Neural cell (in vitro differentiated cells): ENCODE data around the gene MLST8. TPM values are rescaled to one million over a fixed set of nuclear protein-coding genes. Genes with fewer than 3 reads are reported as not detected.
"Not testable (repeated sequence)": the region's sequence is repeated elsewhere in the genome, so short reads cannot be mapped to it uniquely, and the experiment has no call there.

ENCODE experiments used
- H2AFZ ChIP-seq: fragments of 200-600, 300-800 bp; sonication (generic), shearing (Covaris generic); 2 replicates; pipeline ENCODE4 v1.6.0; 2014; ENCODE audit warnings: low read depth, mild to moderate bottlenecking, antibody characterized with exemption, low read length, moderate library complexity
- H3F3A ChIP-seq: fragments of 200-600 bp; shearing (Covaris generic); 2 replicates; pipeline ENCODE4 v1.6.1; 2016; ENCODE audit warnings: mild to moderate bottlenecking, moderate library complexity, mixed read lengths, antibody characterized with exemption, low read length; ENCODE audit not compliant: insufficient read depth, poor library complexity, severe bottlenecking
- H3K27ac ChIP-seq: fragments of 200-600, 300-800 bp; sonication (generic), shearing (Covaris generic); 2 replicates; pipeline ENCODE4 v1.5.1; 2014; ENCODE audit warnings: mild to moderate bottlenecking, low read length, moderate library complexity
- H3K27me3 ChIP-seq: fragments of 300-800, 200-600 bp; sonication (generic), shearing (Covaris generic); 2 replicates; pipeline ENCODE4 v1.6.0; 2014; ENCODE audit warnings: mild to moderate bottlenecking, low read depth, low read length, moderate library complexity; ENCODE audit not compliant: insufficient read depth
- H3K36me3 ChIP-seq: fragments of 300-800, 200-600 bp; sonication (generic), shearing (Covaris generic); 2 replicates; pipeline ENCODE4 v1.5.1; 2014; ENCODE audit warnings: mild to moderate bottlenecking, antibody characterized with exemption, low read length, moderate library complexity; ENCODE audit not compliant: insufficient read depth
- H3K4me2 ChIP-seq: fragments of 300-800, 200-600 bp; sonication (generic), shearing (Covaris generic); 2 replicates; pipeline ENCODE4 v1.6.0; 2014; ENCODE audit warnings: mild to moderate bottlenecking, low read length
- H3K4me3 ChIP-seq: fragments of 300-800, 200-600 bp; sonication (generic), shearing (Covaris generic); 2 replicates; pipeline ENCODE4 v1.5.1; 2014; ENCODE audit warnings: mild to moderate bottlenecking, low read length, moderate library complexity
- H3K79me2 ChIP-seq: fragments of 200-600 bp; shearing (Covaris generic); replicated peaks from 2 replicates; pipeline ENCODE4 v1.6.0; 2014; ENCODE audit warnings: mild to moderate bottlenecking, low read length, moderate library complexity; ENCODE audit not compliant: insufficient read depth
- H3K9ac ChIP-seq: fragments of 300-800, 200-600 bp; sonication (generic), shearing (Covaris generic); 2 replicates; pipeline ENCODE4 v1.6.1; 2016; ENCODE audit warnings: mild to moderate bottlenecking, low read length, mixed read lengths
- H3K9me2 ChIP-seq: fragments of 200-600 bp; shearing (Covaris generic); 2 replicates; pipeline ENCODE4 v1.6.1; 2016; ENCODE audit warnings: mild to moderate bottlenecking, low read length, mixed read lengths; ENCODE audit not compliant: insufficient read depth
- H3K9me3 ChIP-seq: fragments of 200-600, 300-800 bp; sonication (generic), shearing (Covaris generic); 2 replicates; pipeline ENCODE4 v1.6.1; 2016; ENCODE audit warnings: mild to moderate bottlenecking, mixed run types, low read length, moderate library complexity, mixed read lengths
- H4K20me1 ChIP-seq: fragments of 200-600 bp; shearing (Covaris generic); 2 replicates; pipeline ENCODE4 v1.6.1; 2016; ENCODE audit warnings: mild to moderate bottlenecking, mixed run types; ENCODE audit not compliant: insufficient read depth
- EP300 ChIP-seq: fragments of 450-650 bp; conservative IDR thresholded peaks from 2 replicates; pipeline ENCODE4 v1.6.1; 2014; ENCODE audit warnings: antibody characterized with exemption, mild to moderate bottlenecking, moderate library complexity; ENCODE audit not compliant: poor library complexity, severe bottlenecking
- EZH2 ChIP-seq: fragments of 200-600, 300-800 bp; shearing (Covaris generic), sonication (generic); IDR thresholded peaks from 2 replicates; pipeline ENCODE4 v1.6.1; 2014; ENCODE audit warnings: antibody characterized with exemption, low read length, borderline replicate concordance, mild to moderate bottlenecking; ENCODE audit not compliant: insufficient read depth, poor library complexity, severe bottlenecking
- MXI1 ChIP-seq: fragments of 450-650 bp; conservative IDR thresholded peaks from 2 replicates; pipeline ENCODE4 v1.6.1; 2014; ENCODE audit warnings: antibody characterized with exemption, mild to moderate bottlenecking; ENCODE audit not compliant: poor library complexity, severe bottlenecking
- POLR2AphosphoS5 ChIP-seq: IDR thresholded peaks from 2 replicates; pipeline ENCODE4 v1.6.1; 2012
- RAD21 ChIP-seq: fragments of 450-650 bp; conservative IDR thresholded peaks from 2 replicates; pipeline ENCODE4 v1.6.1; 2014; ENCODE audit warnings: antibody characterized with exemption, mild to moderate bottlenecking, moderate library complexity
- SMC3 ChIP-seq: fragments of 450-650 bp; conservative IDR thresholded peaks from 2 replicates; pipeline ENCODE4 v1.6.1; 2014; ENCODE audit warnings: antibody characterized with exemption, mild to moderate bottlenecking, moderate library complexity; ENCODE audit not compliant: poor library complexity
- TAF1 ChIP-seq: IDR thresholded peaks from 2 replicates; pipeline ENCODE4 v1.6.1; 2012; ENCODE audit warnings: low read depth
- polyA plus RNA-seq: library from polyadenylated mRNA; depleted of rRNA; stranded (reverse); fragments of >200 nt; gene quantifications from 2 replicates; pipeline ENCODE4 v1.2.3, GENCODE V29; 2014
- TF ChIP-seq, protein P1 (sequence below): IDR thresholded peaks from 2 replicates; pipeline ENCODE4 v1.6.1; 2012; ENCODE audit warnings: borderline replicate concordance
- TF ChIP-seq, protein P2 (sequence below): fragments of 450-650 bp; IDR thresholded peaks from 2 replicates; pipeline ENCODE4 v1.5.1; 2014; ENCODE audit warnings: antibody characterized with exemption, mild to moderate bottlenecking, moderate library complexity; ENCODE audit not compliant: poor library complexity, severe bottlenecking

Gene MLST8
- polyA plus RNA-seq, 1 donor from 2014 or later: 13.5 TPM

DNA sequence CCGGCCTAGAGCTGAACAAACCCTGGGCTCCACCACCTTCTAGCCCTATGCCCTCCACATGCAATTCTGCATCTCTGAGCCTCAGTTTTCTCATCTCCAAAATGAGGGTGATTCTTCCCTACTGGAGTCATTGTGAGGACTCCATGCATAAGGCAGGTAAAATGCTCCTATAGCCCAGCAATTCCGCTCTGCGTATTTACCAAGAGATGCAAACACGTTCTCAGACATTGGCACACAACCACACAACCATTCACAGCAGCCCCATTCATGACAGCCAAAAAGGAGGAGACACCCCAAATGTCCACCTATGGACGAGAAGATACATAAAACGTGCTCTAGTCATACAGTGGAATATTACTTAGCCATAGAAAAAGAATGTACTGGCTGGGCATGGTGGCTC, 4.9 kb upstream of the MLST8 start:
- no peaks in the 10 kb centered on the region for H4K20me1 ChIP-seq
- H3K9me2 ChIP-seq: no peaks in the 10 kb centered on the region
- H3F3A ChIP-seq: no peaks in the 10 kb centered on the region
- peaks cover 3% of the 10 kb centered on the region for H3K27me3 ChIP-seq
- H3K9ac ChIP-seq: no peak overlapping the region
- no peak overlapping the region for H3K27ac ChIP-seq
- no peak overlapping the region for H2AFZ ChIP-seq
- TF ChIP-seq, protein P1, sequence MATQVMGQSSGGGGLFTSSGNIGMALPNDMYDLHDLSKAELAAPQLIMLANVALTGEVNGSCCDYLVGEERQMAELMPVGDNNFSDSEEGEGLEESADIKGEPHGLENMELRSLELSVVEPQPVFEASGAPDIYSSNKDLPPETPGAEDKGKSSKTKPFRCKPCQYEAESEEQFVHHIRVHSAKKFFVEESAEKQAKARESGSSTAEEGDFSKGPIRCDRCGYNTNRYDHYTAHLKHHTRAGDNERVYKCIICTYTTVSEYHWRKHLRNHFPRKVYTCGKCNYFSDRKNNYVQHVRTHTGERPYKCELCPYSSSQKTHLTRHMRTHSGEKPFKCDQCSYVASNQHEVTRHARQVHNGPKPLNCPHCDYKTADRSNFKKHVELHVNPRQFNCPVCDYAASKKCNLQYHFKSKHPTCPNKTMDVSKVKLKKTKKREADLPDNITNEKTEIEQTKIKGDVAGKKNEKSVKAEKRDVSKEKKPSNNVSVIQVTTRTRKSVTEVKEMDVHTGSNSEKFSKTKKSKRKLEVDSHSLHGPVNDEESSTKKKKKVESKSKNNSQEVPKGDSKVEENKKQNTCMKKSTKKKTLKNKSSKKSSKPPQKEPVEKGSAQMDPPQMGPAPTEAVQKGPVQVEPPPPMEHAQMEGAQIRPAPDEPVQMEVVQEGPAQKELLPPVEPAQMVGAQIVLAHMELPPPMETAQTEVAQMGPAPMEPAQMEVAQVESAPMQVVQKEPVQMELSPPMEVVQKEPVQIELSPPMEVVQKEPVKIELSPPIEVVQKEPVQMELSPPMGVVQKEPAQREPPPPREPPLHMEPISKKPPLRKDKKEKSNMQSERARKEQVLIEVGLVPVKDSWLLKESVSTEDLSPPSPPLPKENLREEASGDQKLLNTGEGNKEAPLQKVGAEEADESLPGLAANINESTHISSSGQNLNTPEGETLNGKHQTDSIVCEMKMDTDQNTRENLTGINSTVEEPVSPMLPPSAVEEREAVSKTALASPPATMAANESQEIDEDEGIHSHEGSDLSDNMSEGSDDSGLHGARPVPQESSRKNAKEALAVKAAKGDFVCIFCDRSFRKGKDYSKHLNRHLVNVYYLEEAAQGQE: no peak
- TF ChIP-seq, protein P2, sequence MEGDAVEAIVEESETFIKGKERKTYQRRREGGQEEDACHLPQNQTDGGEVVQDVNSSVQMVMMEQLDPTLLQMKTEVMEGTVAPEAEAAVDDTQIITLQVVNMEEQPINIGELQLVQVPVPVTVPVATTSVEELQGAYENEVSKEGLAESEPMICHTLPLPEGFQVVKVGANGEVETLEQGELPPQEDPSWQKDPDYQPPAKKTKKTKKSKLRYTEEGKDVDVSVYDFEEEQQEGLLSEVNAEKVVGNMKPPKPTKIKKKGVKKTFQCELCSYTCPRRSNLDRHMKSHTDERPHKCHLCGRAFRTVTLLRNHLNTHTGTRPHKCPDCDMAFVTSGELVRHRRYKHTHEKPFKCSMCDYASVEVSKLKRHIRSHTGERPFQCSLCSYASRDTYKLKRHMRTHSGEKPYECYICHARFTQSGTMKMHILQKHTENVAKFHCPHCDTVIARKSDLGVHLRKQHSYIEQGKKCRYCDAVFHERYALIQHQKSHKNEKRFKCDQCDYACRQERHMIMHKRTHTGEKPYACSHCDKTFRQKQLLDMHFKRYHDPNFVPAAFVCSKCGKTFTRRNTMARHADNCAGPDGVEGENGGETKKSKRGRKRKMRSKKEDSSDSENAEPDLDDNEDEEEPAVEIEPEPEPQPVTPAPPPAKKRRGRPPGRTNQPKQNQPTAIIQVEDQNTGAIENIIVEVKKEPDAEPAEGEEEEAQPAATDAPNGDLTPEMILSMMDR: no peak
- TF ChIP-seq MXI1 (no peak), SMC3 (no peak), EP300 (no peak), EZH2 (no peak), POLR2AphosphoS5 (no peak), TAF1 (no peak), RAD21 (no peak)
- no peaks in the 10 kb centered on the region for H3K36me3 ChIP-seq
- H3K4me3 ChIP-seq: no peak overlapping the region
- no peaks in the 10 kb centered on the region for H3K79me2 ChIP-seq
- H3K4me2 ChIP-seq: no peak overlapping the region
- H3K9me3 ChIP-seq: no peaks in the 10 kb centered on the region

DNA sequence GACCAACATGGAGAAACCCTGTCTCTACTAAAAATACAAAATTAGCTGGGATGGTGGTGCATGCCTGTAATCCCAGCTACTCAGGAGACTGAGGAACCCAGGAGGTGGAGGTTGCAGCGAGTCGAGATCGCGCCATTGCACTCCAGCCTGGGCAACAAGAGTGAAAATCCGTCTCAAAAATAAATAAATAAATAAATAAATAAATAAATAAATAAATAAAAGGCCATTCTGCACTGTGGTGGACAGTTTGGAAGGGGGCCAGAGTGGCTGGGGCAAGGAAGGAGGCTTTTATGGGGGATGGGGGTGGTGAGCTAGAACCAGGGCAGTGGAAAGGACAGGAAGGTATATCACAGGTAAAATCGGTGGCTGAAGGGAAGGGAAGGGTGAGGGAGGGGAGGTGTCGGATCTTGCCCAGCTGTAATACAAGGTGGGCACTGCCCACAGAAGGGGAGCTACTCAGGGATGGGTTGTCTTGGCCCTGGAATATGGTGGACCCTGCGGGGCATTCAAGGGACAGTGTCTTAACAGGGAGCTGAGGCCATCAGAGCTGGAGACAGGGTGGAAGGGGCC, 2.0 kb upstream of the MLST8 start:
- not testable (repeated sequence) for H4K20me1 ChIP-seq, H3K9me3 ChIP-seq, H3K27ac ChIP-seq, H3K9ac ChIP-seq, H3K36me3 ChIP-seq, H2AFZ ChIP-seq, H3K4me3 ChIP-seq, H3K27me3 ChIP-seq, H3K79me2 ChIP-seq, H3F3A ChIP-seq, H3K9me2 ChIP-seq, H3K4me2 ChIP-seq
